ENCODE measurements around the gene RSU1. TPM values are rescaled to one million over a fixed set of nuclear protein-coding genes. Genes with fewer than 3 reads are reported as not detected.
A peak's percentile ranks its signal among the peaks of the same experiment; 100 is the strongest.

The RSU1 gene
- total RNA-seq, 1 donor, result 155 TPM

DNA sequence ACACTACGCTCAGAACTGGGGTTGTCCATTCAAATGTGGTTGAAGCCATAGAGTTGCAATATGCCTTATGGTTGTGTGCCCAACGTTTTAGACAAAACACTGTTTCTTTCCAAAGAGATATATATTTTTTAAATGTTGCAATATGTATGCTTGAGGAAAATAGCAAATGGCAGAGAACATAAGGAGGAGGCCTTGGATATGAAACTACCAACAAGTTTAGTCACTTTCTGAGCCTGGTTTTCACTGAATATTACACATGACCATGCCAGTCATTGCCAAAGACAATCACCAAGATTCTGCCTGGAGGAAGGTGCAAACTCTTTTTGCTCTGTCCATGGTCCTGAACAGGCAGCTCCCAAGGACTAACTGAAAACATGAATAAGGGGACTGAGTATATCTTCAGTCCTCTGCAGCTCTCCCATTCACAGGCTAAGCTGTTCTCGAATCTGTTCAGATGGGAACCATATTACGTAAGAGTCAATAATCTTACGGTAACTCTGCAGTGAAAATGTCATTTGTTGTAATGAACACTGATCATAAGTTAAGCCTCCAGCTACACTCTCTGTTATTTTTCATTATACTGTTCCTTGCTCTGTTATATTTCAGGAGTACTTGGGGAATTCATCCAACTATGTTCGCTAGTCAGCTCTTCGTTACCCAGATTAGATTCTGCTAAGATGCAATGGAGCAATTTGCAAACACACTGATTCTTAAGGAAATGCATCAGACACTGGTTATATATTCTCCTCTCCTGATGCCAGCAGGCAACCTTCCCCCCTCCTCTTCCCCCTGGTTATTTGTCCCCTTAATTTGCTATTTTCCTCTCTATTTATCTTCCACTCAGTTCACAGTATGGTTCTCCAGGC lies 204.9 kb downstream of the RSU1 start:
- DNase-seq (ENCODE audit: low read depth), result peak; percentile 53
- TF ChIP-seq, protein P1, sequence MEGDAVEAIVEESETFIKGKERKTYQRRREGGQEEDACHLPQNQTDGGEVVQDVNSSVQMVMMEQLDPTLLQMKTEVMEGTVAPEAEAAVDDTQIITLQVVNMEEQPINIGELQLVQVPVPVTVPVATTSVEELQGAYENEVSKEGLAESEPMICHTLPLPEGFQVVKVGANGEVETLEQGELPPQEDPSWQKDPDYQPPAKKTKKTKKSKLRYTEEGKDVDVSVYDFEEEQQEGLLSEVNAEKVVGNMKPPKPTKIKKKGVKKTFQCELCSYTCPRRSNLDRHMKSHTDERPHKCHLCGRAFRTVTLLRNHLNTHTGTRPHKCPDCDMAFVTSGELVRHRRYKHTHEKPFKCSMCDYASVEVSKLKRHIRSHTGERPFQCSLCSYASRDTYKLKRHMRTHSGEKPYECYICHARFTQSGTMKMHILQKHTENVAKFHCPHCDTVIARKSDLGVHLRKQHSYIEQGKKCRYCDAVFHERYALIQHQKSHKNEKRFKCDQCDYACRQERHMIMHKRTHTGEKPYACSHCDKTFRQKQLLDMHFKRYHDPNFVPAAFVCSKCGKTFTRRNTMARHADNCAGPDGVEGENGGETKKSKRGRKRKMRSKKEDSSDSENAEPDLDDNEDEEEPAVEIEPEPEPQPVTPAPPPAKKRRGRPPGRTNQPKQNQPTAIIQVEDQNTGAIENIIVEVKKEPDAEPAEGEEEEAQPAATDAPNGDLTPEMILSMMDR (IDR thresholded peaks at IDR 0.05; ENCODE audit: insufficient read depth, low read length), result no peak
- H3K4me3 ChIP-seq (ENCODE audit: low read depth, low read length), result no peak overlapping the region

DNA sequence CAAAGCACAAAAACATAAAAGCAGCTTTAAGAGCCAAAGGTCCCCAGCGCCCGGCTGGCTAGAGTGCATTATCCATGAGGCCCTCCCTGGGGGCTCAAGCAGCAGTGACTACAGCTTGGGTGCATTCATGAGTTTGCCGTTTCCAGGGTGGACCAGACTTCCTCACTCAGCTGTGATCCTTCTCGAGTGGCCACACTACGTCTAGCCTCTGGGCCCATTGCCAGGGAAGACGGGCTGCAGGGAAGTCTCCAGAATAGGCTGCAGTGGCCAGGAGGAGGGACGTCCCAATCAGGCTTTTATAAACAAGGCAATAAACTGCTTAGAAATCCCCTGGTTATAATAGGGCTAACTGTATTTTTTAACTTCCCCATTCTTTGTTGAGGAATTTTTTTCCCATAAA lies 206.2 kb downstream of the RSU1 start:
- H3K4me3 ChIP-seq (ENCODE audit: low read depth, low read length), result no peak overlapping the region
- no peak for DNase-seq (ENCODE audit: low read depth)
- TF ChIP-seq, protein P1 (IDR thresholded peaks at IDR 0.05; ENCODE audit: insufficient read depth, low read length), result no peak

DNA sequence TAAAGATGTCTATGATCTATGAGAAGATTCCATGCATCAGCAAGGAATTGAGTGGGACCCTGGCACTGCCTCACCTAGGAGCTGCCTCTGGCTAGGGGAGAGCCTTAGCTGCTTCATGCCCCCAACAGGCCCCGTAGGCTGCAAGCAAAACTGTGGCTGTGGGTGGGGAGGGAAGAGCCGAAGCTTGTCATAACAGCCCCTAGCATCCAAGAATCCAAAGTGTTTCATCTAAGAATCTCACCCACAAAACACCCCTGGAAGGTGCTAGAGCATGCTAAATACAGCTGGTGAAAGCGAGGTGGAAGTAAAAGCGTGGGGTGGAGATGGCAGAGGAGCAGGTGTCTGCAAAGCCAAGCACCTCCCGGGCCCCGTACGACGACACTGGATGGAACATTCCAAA lies 208.0 kb downstream of the RSU1 start:
- no peak overlapping the region for H3K4me3 ChIP-seq (ENCODE audit: low read depth, low read length)
- no peak for DNase-seq (ENCODE audit: low read depth)
- TF ChIP-seq, protein P1 (IDR thresholded peaks at IDR 0.05; ENCODE audit: insufficient read depth, low read length), result no peak

DNA sequence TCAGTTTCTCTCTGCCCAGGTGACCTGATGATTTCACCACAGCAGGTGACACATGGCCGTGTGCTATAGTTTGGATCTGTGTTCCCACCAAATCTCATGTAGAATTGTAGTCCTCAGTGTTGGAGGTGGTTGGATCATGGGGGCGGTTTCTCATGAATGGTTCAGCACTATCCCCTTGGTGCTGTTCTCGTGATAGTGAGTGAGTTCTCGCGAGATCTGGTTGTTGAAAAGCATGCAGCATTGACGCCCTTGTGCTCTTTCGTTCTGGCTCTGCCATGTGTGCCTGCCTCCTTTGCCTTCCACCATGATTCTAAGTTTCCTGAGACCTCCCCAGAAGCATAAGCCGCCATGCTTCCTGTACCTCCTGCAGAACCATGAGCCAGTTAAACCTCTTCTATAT lies 210.3 kb downstream of the RSU1 start:
- TF ChIP-seq, protein P1 (IDR thresholded peaks at IDR 0.05; ENCODE audit: insufficient read depth, low read length), result no peak
- no peak overlapping the region for H3K4me3 ChIP-seq (ENCODE audit: low read depth, low read length)
- DNase-seq (ENCODE audit: low read depth), result no peak

DNA sequence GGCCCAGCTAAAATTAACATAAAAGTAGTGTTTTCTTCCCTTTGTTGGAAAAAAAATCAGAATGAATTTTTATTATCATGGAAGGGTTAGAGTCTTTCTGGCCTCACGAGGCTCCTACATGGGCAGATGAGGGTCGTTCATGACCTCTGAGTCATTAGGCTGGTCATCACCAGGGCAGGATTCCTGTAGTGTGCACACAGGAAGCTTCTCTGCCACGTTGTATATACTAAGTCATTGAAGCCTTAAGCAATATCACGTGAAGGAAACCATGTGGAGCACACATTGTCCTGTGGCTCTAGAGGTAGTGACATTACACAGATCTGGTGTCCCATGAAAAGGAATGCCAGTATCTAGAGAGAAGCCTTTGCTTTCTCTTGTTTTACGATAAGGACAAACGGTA lies 210.8 kb downstream of the RSU1 start:
- TF ChIP-seq, protein P1 (IDR thresholded peaks at IDR 0.05; ENCODE audit: insufficient read depth, low read length), result no peak
- H3K4me3 ChIP-seq (ENCODE audit: low read depth, low read length), result no peak overlapping the region
- no peak for DNase-seq (ENCODE audit: low read depth)

DNA sequence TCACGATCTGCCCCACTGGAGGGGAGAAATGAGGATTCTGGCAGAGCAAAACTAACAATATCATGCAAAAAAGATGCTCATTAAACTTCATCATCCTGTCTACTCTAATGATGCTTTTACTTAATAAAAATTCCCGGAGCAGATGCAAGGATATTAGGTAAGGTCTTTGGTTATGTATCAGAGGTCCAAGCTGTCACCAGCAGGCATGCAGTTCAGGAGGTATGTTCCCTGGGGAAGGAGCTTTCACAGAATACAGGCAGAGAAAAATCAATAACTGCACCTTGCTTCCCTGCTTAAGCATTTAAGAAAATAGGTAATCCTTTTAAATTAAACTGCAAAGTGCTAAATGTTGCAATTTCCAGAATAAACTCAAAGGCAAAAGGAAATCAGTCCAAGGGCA lies 213.9 kb downstream of the RSU1 start:
- H3K4me3 ChIP-seq (ENCODE audit: low read depth, low read length), result no peak overlapping the region
- TF ChIP-seq, protein P1 (IDR thresholded peaks at IDR 0.05; ENCODE audit: insufficient read depth, low read length), result no peak
- DNase-seq (ENCODE audit: low read depth), result no peak

All from fibroblast of the aortic adventitia (primary cell).